ENCODE results near the gene BRSK2.

Gene BRSK2

GRCh38 chr11:1452744-1453143, 63.0 kb downstream of the BRSK2 start:
- Histone ChIP-seq H3K27me3 (ENCODE audit: insufficient read depth, low read length) (peaks cover 5% of the 10 kb centered on the region; the same call in 1 of the 2 replicates), H3K36me3 (ENCODE audit: insufficient read depth, low read length) (no peaks in the 10 kb centered on the region), H2AFZ (ENCODE audit: low read length) (no peak overlapping the region), H3F3A (ENCODE audit: insufficient read depth, low read length) (no peaks in the 10 kb centered on the region), H4K20me1 (ENCODE audit: insufficient read depth, low read length) (no peaks in the 10 kb centered on the region), H3K9me3 (ENCODE audit: low read length) (no peaks in the 10 kb centered on the region), H3K4me2 (ENCODE audit: low read length) (no peak overlapping the region), H3K4me1 (ENCODE audit: insufficient read depth, low read length, severe bottlenecking) (no peaks in the 10 kb centered on the region), H3K4me3 (ENCODE audit: low read depth, low read length, poor library complexity, severe bottlenecking) (no peak overlapping the region), H3K27ac (ENCODE audit: low read depth, low read length, poor library complexity, severe bottlenecking) (no peak overlapping the region), H3K79me2 (ENCODE audit: insufficient read depth, low read length) (no peaks in the 10 kb centered on the region), H3K9me2 (ENCODE audit: low read depth, low read length) (no peaks in the 10 kb centered on the region), H3K9ac (ENCODE audit: low read length) (no peak overlapping the region)
- TF ChIP-seq CTCF (IDR thresholded peaks at IDR 0.05; ENCODE audit: low read length) (no peak), EZH2 (IDR thresholded peaks at IDR 0.05; ENCODE audit: borderline replicate concordance, low read length) (no peak)

GRCh38 chr11:1453611-1454034, 63.9 kb downstream of the BRSK2 start:
- Histone ChIP-seq H3K36me3 (ENCODE audit: insufficient read depth, low read length) (no peaks in the 10 kb centered on the region), H2AFZ (ENCODE audit: low read length) (no peak overlapping the region), H3K4me1 (ENCODE audit: insufficient read depth, low read length, severe bottlenecking) (no peaks in the 10 kb centered on the region)

GRCh38 chr11:1454576-1454975, 64.8 kb downstream of the BRSK2 start:
- H3F3A ChIP-seq (ENCODE audit: insufficient read depth, low read length), result no peaks in the 10 kb centered on the region
- no peak overlapping the region for H3K9ac ChIP-seq (ENCODE audit: low read length)
- H4K20me1 ChIP-seq (ENCODE audit: insufficient read depth, low read length), result no peaks in the 10 kb centered on the region
- no peaks in the 10 kb centered on the region for H3K4me1 ChIP-seq (ENCODE audit: insufficient read depth, low read length, severe bottlenecking)
- no peak overlapping the region for H3K4me3 ChIP-seq (ENCODE audit: low read depth, low read length, poor library complexity, severe bottlenecking)
- H3K4me2 ChIP-seq (ENCODE audit: low read length), result no peak overlapping the region
- peaks cover 5% of the 10 kb centered on the region for H3K27me3 ChIP-seq (ENCODE audit: insufficient read depth, low read length)
- no peaks in the 10 kb centered on the region for H3K9me3 ChIP-seq (ENCODE audit: low read length)
- no peaks in the 10 kb centered on the region for H3K9me2 ChIP-seq (ENCODE audit: low read depth, low read length)
- no peaks in the 10 kb centered on the region for H3K36me3 ChIP-seq (ENCODE audit: insufficient read depth, low read length)
- no peak for TF ChIP-seq CTCF (IDR thresholded peaks at IDR 0.05; ENCODE audit: low read length)
- TF ChIP-seq EZH2 (IDR thresholded peaks at IDR 0.05; ENCODE audit: borderline replicate concordance, low read length), result no peak
- H3K27ac ChIP-seq (ENCODE audit: low read depth, low read length, poor library complexity, severe bottlenecking), result no peak overlapping the region
- no peaks in the 10 kb centered on the region for H3K79me2 ChIP-seq (ENCODE audit: insufficient read depth, low read length)
- H2AFZ ChIP-seq (ENCODE audit: low read length), result no peak overlapping the region

More at GRCh38 chr11:1453611-1454034, 63.9 kb downstream of the BRSK2 start:
- no peak overlapping the region for H3K4me3 ChIP-seq (ENCODE audit: low read depth, low read length, poor library complexity, severe bottlenecking)
- H4K20me1 ChIP-seq (ENCODE audit: insufficient read depth, low read length), result no peaks in the 10 kb centered on the region
- H3K79me2 ChIP-seq (ENCODE audit: insufficient read depth, low read length), result no peaks in the 10 kb centered on the region
- H3K9me3 ChIP-seq (ENCODE audit: low read length), result no peaks in the 10 kb centered on the region
- peaks cover 5% of the 10 kb centered on the region for H3K27me3 ChIP-seq (ENCODE audit: insufficient read depth, low read length)
- no peak overlapping the region for H3K4me2 ChIP-seq (ENCODE audit: low read length)
- H3F3A ChIP-seq (ENCODE audit: insufficient read depth, low read length), result no peaks in the 10 kb centered on the region
- no peaks in the 10 kb centered on the region for H3K9me2 ChIP-seq (ENCODE audit: low read depth, low read length)
- H3K27ac ChIP-seq (ENCODE audit: low read depth, low read length, poor library complexity, severe bottlenecking), result no peak overlapping the region
- TF ChIP-seq EZH2 (IDR thresholded peaks at IDR 0.05; ENCODE audit: borderline replicate concordance, low read length) (no peak), CTCF (IDR thresholded peaks at IDR 0.05; ENCODE audit: low read length) (peak; percentile 81)
- no peak overlapping the region for H3K9ac ChIP-seq (ENCODE audit: low read length)
